Neuronal stem cell (in vitro differentiated cells): ENCODE results near the gene SHISA6. TPM values are rescaled to one million over a fixed set of nuclear protein-coding genes. Genes with fewer than 3 reads are reported as not detected.

Experiments used
- DNase-seq: peaks from one replicate; pipeline ENCODE4 v3.0.0-alpha.2; 2013; ENCODE audit warnings: low spot score
- H2AFZ ChIP-seq: one replicate; pipeline ENCODE4 v1.6.1; 2013; ENCODE audit warnings: mild to moderate bottlenecking, low read length, inconsistent platforms
- H2AK5ac ChIP-seq: 2 replicates; pipeline ENCODE4 v1.6.1; 2013; ENCODE audit warnings: low read depth, mild to moderate bottlenecking, inconsistent platforms, low read length, moderate library complexity, mixed read lengths
- H2BK120ac ChIP-seq: 2 replicates; pipeline ENCODE4 v1.6.1; 2013; ENCODE audit warnings: low read depth, mild to moderate bottlenecking, inconsistent platforms, low read length, moderate library complexity, mixed read lengths
- H2BK12ac ChIP-seq: one replicate; pipeline ENCODE4 v1.6.1; 2013; ENCODE audit warnings: low read length, inconsistent platforms
- H2BK15ac ChIP-seq: 2 replicates; pipeline ENCODE4 v1.6.1; 2013; ENCODE audit warnings: mild to moderate bottlenecking, low read length, inconsistent platforms, mixed read lengths
- H2BK5ac ChIP-seq: one replicate; pipeline ENCODE4 v1.6.1; 2013; ENCODE audit warnings: inconsistent platforms, mild to moderate bottlenecking, low read length, moderate library complexity
- H3K14ac ChIP-seq: one replicate; pipeline ENCODE4 v1.6.1; 2013; ENCODE audit warnings: low read length, inconsistent platforms
- H3K18ac ChIP-seq: 2 replicates; pipeline ENCODE4 v1.6.1; 2013; ENCODE audit warnings: low read length, inconsistent platforms
- H3K23ac ChIP-seq: 2 replicates; pipeline ENCODE4 v1.6.1; 2013; ENCODE audit warnings: low read depth, mild to moderate bottlenecking, mixed read lengths, low read length, inconsistent platforms; ENCODE audit not compliant: poor library complexity
- H3K27ac ChIP-seq: replicated peaks from 3 replicates; pipeline ENCODE4 v1.5.1; 2013; ENCODE audit warnings: low read length, inconsistent platforms
- H3K27me3 ChIP-seq, 3 experiments: 2 replicates each; pipeline ENCODE4 v1.6.1; 2013; ENCODE audit warnings: low read length in 3 of 3, mild to moderate bottlenecking in 2 of 3, inconsistent platforms in 1 of 3, low read depth in 1 of 3, mixed read lengths in 1 of 3, moderate library complexity in 1 of 3; ENCODE audit not compliant: control insufficient read depth in 3 of 3, insufficient read depth in 3 of 3
- H3K36me3 ChIP-seq, 2 donors: replicated peaks in 1 of 2; 2 replicates each; pipeline ENCODE4 v1.6.1; 2013; ENCODE audit warnings: low read length in 2 of 2; ENCODE audit not compliant: control insufficient read depth in 2 of 2, insufficient read depth in 2 of 2
- H3K4ac ChIP-seq: 2 replicates; pipeline ENCODE4 v1.6.1; 2013; ENCODE audit warnings: inconsistent platforms, mild to moderate bottlenecking, low read length, moderate library complexity
- H3K4me1 ChIP-seq, 2 donors: 1 replicate in 1 of 2; 2 replicates in 1 of 2; pipeline ENCODE4 v1.6.1; 2013; ENCODE audit warnings: low read length in 2 of 2, low read depth in 1 of 2; ENCODE audit not compliant: control insufficient read depth in 2 of 2, insufficient read depth in 1 of 2
- H3K4me2 ChIP-seq: one replicate; pipeline ENCODE4 v1.6.1; 2013; ENCODE audit warnings: mild to moderate bottlenecking, low read length, inconsistent platforms; ENCODE audit not compliant: insufficient read depth, poor library complexity, severe bottlenecking
- H3K4me3 ChIP-seq, 2 donors: 2 replicates each; pipeline ENCODE4 v1.5.1; 2013; ENCODE audit warnings: low read length in 2 of 2, mild to moderate bottlenecking in 2 of 2, inconsistent platforms in 1 of 2, moderate library complexity in 1 of 2
- H3K79me1 ChIP-seq: one replicate; pipeline ENCODE4 v1.6.1; 2013; ENCODE audit warnings: low read depth, mild to moderate bottlenecking, inconsistent platforms, low read length, moderate library complexity
- H3K9ac ChIP-seq: one replicate; pipeline ENCODE4 v1.6.1; 2013; ENCODE audit warnings: mild to moderate bottlenecking, low read depth, low read length, inconsistent platforms; ENCODE audit not compliant: poor library complexity
- H3K9me3 ChIP-seq, 2 donors: replicated peaks in 1 of 2; 2 replicates each; pipeline versions ENCODE3 to v1.6.1; 2013; ENCODE audit warnings: low read length in 2 of 2, mild to moderate bottlenecking in 2 of 2, inconsistent platforms in 1 of 2, low read depth in 1 of 2, mixed read lengths in 1 of 2, moderate library complexity in 1 of 2; ENCODE audit not compliant: control insufficient read depth in 2 of 2, insufficient read depth in 1 of 2
- H4K8ac ChIP-seq: one replicate; pipeline ENCODE4 v1.6.1; 2013; ENCODE audit warnings: low read depth, mild to moderate bottlenecking, inconsistent platforms, low read length, moderate library complexity
- H4K91ac ChIP-seq: one replicate; pipeline ENCODE4 v1.6.1; 2013; ENCODE audit warnings: low read length, low read depth, mild to moderate bottlenecking, inconsistent platforms; ENCODE audit not compliant: poor library complexity
- WGBS, 2 donors: extraction: QIAGEN DNeasy Blood & Tissue Kit; methylation state at CpG; one replicate each; pipeline ENCODE4 v1.1.7; 2013; ENCODE audit warnings: missing lambda C conversion rate in 2 of 2, mixed read lengths in 1 of 2; ENCODE audit not compliant: insufficient read length in 2 of 2, insufficient replicate concordance in 1 of 2; ENCODE audit errors: extremely low coverage in 2 of 2; 5-methylcytosine and 5-hydroxymethylcytosine counted together
- polyA plus RNA-seq, 2 experiments: library from polyadenylated mRNA; stranded (reverse); fragments of 200-250 nt; gene quantifications; one replicate each; pipeline ENCODE4 v1.2.3, GENCODE V29; 2013

SHISA6 gene
- 2.7 TPM for polyA plus RNA-seq (2013, experiment 1 of 2)
- 2.8 TPM for polyA plus RNA-seq (2013, experiment 2 of 2)

- Histone ChIP-seq H3K79me1 (no peaks in the 10 kb centered on the region), H4K91ac (no peak within 1 kb of the TSS), H3K18ac (peak within 1 kb of the TSS; percentile 89), H3K4me1 (peaks cover 0 to 9% of the 10 kb centered on the region in 2 donors), H2BK5ac (no peak within 1 kb of the TSS), H2BK120ac (no peak within 1 kb of the TSS), H3K9ac (peak within 1 kb of the TSS; percentile 79), H2BK12ac (no peak within 1 kb of the TSS), H3K27me3 (peaks cover 4 to 70% (median 28%) of the 10 kb centered on the region in 3 experiments), H3K23ac (peak within 1 kb of the TSS; percentile 66), H3K14ac (no peak within 1 kb of the TSS), H3K4me2 (peak within 1 kb of the TSS; percentile 87), H2AFZ (peak within 1 kb of the TSS; percentile 53), H3K27ac (no peak within 1 kb of the TSS), H2AK5ac (peak within 1 kb of the TSS; percentile 73), H3K36me3 (no peaks in the 10 kb centered on the region), H2BK15ac (peak within 1 kb of the TSS; percentile 64), H3K4me3 (peak within 1 kb of the TSS in 1 of 2 donors; percentile 83), H4K8ac (no peak within 1 kb of the TSS), H3K4ac (no peak within 1 kb of the TSS), H3K9me3 (peaks cover 0 to 1% of the 10 kb centered on the region in 2 donors)
- WGBS, 2 donors, result no CpG with 5 or more reads among the region's 126 CpGs
- DNase-seq, result peak; percentile 46
Observed at GRCh38 chr17:11240841-11241610, at the start of gene SHISA6. SHISA6 (plus strand) TSS chr17:11241213.

GRCh38 chr17:11195801-11196200, 45.2 kb upstream of the SHISA6 start:
- no CpG with 5 or more reads among the region's 2 CpGs for WGBS, 2 donors

GRCh38 chr17:11204991-11205390, 36.0 kb upstream of the SHISA6 start:
- no peak overlapping the region for H3K4me3 ChIP-seq
- no peak overlapping the region for H3K9ac ChIP-seq
- no peak overlapping the region for H2AFZ ChIP-seq
- H3K4me2 ChIP-seq, result no peak overlapping the region
- H2BK15ac ChIP-seq, result no peak overlapping the region
- H3K4me1 ChIP-seq, result no peaks in the 10 kb centered on the region
- H3K79me1 ChIP-seq, result no peaks in the 10 kb centered on the region
- WGBS, 2 donors, result no CpG with 5 or more reads among the region's 3 CpGs
- H3K14ac ChIP-seq, result no peak overlapping the region
- no peaks in the 10 kb centered on the region for H3K27me3 ChIP-seq
- H4K8ac ChIP-seq, result no peak overlapping the region
- no peak overlapping the region for H3K4ac ChIP-seq
- H3K36me3 ChIP-seq, result no peaks in the 10 kb centered on the region
- H2BK5ac ChIP-seq, result no peak overlapping the region
- no peak overlapping the region for H3K27ac ChIP-seq
- H3K9me3 ChIP-seq, result no peaks in the 10 kb centered on the region
- no peak overlapping the region for H4K91ac ChIP-seq
- DNase-seq, result no peak
- H3K18ac ChIP-seq, result no peak overlapping the region
- no peak overlapping the region for H2BK12ac ChIP-seq
- no peak overlapping the region for H2BK120ac ChIP-seq
- no peak overlapping the region for H3K23ac ChIP-seq
- no peak overlapping the region for H2AK5ac ChIP-seq

More at GRCh38 chr17:11195801-11196200, 45.2 kb upstream of the SHISA6 start:
- DNase-seq, result no peak
- H3K4me2 ChIP-seq, result no peak overlapping the region
- no peaks in the 10 kb centered on the region for H3K79me1 ChIP-seq
- H3K27me3 ChIP-seq, result no peaks in the 10 kb centered on the region
- H2AFZ ChIP-seq, result no peak overlapping the region
- no peak overlapping the region for H2BK5ac ChIP-seq
- no peak overlapping the region for H2BK12ac ChIP-seq
- no peak overlapping the region for H4K91ac ChIP-seq
- H3K9ac ChIP-seq, result no peak overlapping the region
- no peak overlapping the region for H3K27ac ChIP-seq
- H4K8ac ChIP-seq, result no peak overlapping the region
- no peak overlapping the region for H3K4ac ChIP-seq
- H2AK5ac ChIP-seq, result no peak overlapping the region
- H3K23ac ChIP-seq, result no peak overlapping the region
- no peaks in the 10 kb centered on the region for H3K36me3 ChIP-seq
- H3K18ac ChIP-seq, result no peak overlapping the region
- H3K9me3 ChIP-seq, result no peaks in the 10 kb centered on the region
- H3K4me1 ChIP-seq, result no peaks in the 10 kb centered on the region
- H3K14ac ChIP-seq, result no peak overlapping the region
- no peak overlapping the region for H3K4me3 ChIP-seq
- H2BK120ac ChIP-seq, result no peak overlapping the region
- H2BK15ac ChIP-seq, result no peak overlapping the region

GRCh38 chr17:11205659-11206058, 35.4 kb upstream of the SHISA6 start:
- H3K4me1 ChIP-seq, result no peaks in the 10 kb centered on the region
- H4K8ac ChIP-seq, result no peak overlapping the region
- H3K79me1 ChIP-seq, result no peaks in the 10 kb centered on the region
- H3K27ac ChIP-seq, result no peak overlapping the region
- no peaks in the 10 kb centered on the region for H3K27me3 ChIP-seq
- no peak overlapping the region for H2AK5ac ChIP-seq
- H2BK15ac ChIP-seq, result no peak overlapping the region
- no peak overlapping the region for H2BK12ac ChIP-seq
- H2BK120ac ChIP-seq, result no peak overlapping the region
- H3K4me2 ChIP-seq, result no peak overlapping the region
- H3K9me3 ChIP-seq, result no peaks in the 10 kb centered on the region
- H3K4ac ChIP-seq, result no peak overlapping the region
- H2BK5ac ChIP-seq, result no peak overlapping the region
- H3K18ac ChIP-seq, result no peak overlapping the region
- no peak overlapping the region for H3K23ac ChIP-seq
- H3K14ac ChIP-seq, result no peak overlapping the region
- no peak overlapping the region for H3K9ac ChIP-seq
- no CpG with 5 or more reads among the region's 6 CpGs for WGBS, 2 donors
- H2AFZ ChIP-seq, result no peak overlapping the region
- no peak overlapping the region for H3K4me3 ChIP-seq
- no peak for DNase-seq
- H3K36me3 ChIP-seq, result no peaks in the 10 kb centered on the region
- H4K91ac ChIP-seq, result no peak overlapping the region
